ENCODE measurements around the gene TMEM134.

- TF ChIP-seq CTCF (IDR thresholded peaks at IDR 0.05) = peak in 1 of 12 donors; percentile 3
- no peak for TF ChIP-seq POLR2A (IDR thresholded peaks at IDR 0.05)
These were observed 409 bp upstream of the TMEM134 start for GRCh38 chr11:67469508-67469811.

Data from heart left ventricle (tissue), 13 donors.